T follicular helper cell (primary cell): ENCODE measurements around the gene ICE2.

Source experiments
- DNase-seq: peaks from one replicate; pipeline ENCODE4 v3.0.0-alpha.2; 2020; ENCODE audit warnings: low read depth
- total RNA-seq, 2 experiments: gene quantifications; one replicate each; lab custom pipeline; 2026; lab: John Stamatoyannopoulos, UW

Gene ICE2, protein sequence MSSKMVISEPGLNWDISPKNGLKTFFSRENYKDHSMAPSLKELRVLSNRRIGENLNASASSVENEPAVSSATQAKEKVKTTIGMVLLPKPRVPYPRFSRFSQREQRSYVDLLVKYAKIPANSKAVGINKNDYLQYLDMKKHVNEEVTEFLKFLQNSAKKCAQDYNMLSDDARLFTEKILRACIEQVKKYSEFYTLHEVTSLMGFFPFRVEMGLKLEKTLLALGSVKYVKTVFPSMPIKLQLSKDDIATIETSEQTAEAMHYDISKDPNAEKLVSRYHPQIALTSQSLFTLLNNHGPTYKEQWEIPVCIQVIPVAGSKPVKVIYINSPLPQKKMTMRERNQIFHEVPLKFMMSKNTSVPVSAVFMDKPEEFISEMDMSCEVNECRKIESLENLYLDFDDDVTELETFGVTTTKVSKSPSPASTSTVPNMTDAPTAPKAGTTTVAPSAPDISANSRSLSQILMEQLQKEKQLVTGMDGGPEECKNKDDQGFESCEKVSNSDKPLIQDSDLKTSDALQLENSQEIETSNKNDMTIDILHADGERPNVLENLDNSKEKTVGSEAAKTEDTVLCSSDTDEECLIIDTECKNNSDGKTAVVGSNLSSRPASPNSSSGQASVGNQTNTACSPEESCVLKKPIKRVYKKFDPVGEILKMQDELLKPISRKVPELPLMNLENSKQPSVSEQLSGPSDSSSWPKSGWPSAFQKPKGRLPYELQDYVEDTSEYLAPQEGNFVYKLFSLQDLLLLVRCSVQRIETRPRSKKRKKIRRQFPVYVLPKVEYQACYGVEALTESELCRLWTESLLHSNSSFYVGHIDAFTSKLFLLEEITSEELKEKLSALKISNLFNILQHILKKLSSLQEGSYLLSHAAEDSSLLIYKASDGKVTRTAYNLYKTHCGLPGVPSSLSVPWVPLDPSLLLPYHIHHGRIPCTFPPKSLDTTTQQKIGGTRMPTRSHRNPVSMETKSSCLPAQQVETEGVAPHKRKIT
- total RNA-seq = 92.1 to 99.6 reads per million in 2 experiments

DNA sequence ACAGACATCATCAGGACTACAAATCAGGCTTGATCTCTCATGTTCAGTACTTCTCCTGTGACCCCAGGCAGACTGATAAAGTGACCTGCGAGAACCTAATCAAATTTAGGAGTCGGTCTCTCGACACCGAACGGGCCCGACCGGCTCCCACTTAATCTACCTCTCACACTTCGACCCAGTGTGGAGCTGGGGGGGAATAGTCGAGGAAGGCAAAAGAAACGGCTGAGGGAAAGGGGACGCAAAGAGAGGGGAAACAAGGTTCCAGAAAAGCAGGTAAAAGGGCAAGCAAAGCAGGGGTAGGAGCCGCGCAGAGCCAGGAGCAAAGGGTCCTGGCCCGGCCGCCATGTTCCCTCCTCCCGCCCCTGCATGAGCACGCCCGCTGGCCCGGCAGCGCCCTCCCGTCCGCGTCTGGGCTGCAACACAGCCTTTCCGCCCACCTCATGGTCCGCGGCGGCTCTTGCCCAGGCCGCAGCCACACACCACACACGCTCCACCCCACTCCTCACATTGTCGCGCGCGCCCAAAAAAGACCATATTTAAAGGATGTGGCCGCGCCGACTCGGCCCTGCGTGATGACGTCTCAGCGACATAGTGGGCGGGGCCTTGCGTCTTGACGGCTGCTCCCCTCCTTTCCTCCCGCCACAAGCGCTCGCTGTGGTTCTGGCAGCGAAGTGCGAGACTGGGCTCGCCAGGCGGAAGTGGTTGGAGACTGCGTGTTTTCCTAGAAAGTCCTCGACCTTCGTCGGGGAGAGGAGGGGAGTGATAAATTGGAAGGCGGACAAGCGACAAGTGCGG lies at the start of gene ICE2:
TSS of gene ICE2 (minus strand) at position 577 of the 795 bp plus-strand sequence. CDS start 1,165 bp downstream, outside the sequence.
- peak; percentile 92 for DNase-seq

DNA sequence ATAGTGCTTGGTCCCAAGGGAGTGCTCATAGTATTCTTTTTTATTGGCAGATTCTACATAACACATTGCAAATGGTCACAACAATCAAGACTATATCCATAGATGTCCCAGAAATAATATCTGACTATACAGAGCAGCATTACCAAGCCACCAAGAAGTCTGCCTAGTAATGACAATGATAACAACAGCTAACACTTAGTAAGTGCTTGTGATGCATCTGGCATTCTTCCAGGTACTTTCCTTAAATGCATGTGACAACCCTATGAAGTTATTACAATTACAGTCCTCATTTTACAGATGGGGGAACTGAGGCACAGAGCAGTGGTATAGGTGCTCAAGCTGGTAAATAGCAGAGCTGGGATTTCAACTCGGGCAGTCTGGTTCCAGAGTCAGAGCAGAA lies 49.6 kb upstream of the ICE2 start:
- no peak for DNase-seq

DNA sequence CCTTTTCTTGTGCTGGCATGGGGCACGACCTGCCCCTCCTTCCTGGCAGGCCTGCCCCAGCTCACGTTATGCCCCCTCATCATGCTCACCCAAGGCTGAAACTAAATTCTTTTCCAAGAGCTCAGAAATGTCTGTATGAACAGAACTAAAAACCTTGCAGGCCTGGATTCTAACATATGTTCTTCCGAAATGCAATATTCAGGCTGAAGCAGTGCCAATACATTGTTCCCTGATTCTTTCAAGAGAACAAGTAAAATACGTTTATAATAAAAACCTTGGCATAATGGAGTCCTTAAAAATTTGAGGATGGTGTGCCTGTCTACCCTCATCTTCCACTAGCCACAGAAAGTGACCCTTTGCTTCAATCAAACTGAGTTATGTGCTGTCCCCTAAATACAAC lies 48.5 kb upstream of the ICE2 start:
- DNase-seq = no peak

DNA sequence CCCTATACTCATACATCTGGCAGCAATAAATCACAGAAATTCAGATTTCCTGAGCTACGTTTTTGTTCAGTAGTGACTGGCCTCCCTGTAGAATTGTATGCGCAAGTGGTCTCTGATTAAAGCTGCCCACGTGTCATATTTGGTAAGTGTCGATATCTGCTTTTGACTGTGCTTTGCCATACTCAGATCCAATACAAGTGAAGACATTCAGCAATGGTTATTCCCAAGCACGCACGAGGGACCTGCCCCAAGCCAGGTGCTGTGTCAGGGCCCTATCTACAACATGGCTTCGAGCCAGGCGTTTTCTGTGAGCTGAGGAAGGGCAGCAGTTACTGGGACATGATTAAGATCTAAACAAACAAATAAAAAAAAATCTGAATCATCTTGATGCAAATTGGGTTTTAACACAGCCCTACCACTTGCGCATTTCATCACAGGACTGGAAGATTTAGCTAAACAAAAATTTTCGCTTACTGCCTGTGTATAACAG lies 47.2 kb upstream of the ICE2 start:
- no peak for DNase-seq

DNA sequence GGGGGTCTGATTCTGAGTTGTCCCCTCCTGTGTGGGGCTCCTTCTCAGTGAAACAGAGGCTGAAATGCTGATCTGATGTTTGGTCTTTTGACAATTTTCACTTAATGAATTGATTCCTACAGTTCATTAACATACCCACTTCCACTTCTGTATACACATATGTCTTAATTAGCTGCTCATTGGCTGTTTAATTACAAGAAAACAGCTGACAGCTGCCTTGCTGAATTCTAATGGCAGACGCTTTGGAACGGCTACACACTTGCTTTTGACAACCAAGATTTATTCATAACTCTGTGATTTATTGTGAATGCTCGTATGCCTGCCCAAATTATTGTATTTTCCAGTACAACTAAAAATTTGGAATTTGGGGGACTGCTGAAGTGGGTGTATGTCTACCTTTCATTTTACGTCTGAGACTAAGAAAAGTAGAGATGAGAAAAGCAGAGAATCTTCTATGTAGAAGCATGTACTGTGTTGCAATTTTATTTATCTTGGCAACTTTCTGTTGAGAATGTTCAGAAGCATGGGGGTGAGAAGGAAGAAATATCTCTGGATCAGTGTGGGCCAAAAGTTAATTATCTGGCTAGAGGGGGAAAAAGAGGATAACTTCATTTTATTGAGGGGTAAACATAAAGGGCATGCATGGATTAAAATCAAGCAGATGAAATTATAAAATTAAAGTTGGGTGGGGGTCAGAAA lies 46.5 kb upstream of the ICE2 start:
- DNase-seq = no peak

DNA sequence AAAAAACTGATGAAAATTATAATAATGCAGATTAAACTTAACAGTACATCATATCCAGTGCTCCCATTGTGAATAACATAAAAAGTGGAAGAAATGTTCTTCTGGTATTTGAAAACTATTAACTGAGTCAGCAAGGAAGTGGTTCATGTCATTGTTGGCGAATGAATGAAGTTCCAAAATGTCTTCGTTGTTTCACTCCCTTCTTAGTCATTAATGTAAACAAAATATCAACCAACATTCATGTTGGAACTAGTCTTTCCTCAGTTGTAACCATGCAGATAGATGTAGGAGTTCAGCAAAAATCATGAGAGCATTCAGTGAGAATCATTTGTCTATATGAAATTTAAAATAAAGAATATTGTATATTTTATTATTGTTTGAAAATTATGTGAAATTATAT lies 44.1 kb upstream of the ICE2 start:
- no peak for DNase-seq

DNA sequence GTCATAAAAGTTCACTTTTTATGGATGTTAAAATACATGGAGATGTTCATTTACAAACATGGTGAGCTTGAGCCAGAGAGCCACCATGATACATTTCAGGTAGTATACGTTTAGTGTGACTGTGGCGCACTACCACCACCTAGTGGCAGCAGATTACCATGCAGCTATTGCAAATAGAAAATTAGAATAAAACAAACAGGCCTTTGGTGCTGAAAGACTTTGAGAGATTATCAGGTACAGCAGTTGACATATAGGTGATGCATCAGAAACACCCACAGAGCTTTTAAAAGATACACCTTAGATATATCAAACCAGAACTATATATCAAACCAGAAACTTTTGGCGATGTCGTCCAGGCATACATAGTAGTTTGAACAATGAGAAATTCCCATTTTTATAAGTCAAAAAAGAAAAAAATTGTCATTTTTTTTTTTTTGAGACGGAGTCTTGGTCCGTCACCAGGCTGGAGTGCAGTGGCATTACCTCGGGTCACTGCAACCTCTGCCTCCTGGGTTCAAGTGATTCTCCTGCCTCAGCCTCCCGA lies 42.0 kb upstream of the ICE2 start:
- DNase-seq = peak; percentile 72

DNA sequence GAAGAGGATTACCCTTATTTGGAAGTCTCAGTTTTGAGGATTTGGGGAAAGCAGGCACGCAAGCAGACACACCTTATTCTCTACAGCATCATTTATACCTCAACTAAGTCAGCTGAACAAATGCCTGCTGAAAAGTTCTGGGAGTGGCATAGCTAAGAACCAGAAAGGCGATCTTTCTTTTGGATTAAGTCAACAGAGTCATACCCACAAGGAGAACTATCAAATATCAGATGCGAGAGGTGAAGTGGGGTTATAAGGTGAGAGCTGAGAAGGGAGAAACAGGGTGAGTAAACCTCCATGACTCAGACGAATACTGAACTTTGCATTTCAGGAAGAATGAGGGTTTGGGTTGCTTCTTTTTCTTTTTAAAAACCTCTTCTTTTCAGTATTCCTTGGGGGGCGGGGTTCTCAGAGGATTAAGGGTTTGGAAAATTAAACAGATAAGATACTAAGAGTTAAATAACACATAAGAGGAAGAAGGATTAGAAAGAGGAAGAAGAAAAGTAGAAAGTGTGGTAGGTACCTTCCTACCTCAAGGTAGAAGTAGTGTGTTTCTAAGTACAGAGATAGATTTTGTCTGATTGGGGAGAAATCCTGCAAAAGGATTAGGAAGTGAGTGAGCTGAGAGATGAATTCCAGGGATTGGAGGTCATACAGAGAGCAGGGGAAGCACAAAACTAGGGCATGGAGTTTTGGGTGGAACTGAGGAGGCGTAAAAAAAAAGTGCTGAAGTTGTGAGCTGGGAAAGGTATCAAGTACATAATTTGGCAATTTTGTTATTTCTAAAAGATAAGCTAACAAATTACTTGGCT lies 41.3 kb upstream of the ICE2 start:
- no peak for DNase-seq

DNA sequence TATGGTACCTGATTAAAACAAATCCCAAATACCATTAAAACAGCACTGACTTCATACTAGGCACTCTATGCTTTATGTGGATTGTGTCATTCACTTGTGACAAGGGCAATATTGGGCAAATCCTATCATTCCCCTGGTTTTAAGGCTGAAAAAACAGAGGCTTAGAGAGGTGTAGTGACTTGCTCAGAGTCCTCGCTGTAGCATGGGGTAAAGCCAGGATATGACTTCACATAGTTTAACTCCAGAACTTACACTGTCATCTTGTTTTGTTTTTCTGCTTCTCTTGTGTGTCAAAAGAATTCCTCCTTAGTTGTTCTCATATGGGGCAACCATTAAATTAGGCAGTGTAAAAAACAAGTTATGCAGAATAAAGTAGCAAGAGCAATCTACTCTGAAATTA lies 40.3 kb upstream of the ICE2 start:
- DNase-seq = no peak

DNA sequence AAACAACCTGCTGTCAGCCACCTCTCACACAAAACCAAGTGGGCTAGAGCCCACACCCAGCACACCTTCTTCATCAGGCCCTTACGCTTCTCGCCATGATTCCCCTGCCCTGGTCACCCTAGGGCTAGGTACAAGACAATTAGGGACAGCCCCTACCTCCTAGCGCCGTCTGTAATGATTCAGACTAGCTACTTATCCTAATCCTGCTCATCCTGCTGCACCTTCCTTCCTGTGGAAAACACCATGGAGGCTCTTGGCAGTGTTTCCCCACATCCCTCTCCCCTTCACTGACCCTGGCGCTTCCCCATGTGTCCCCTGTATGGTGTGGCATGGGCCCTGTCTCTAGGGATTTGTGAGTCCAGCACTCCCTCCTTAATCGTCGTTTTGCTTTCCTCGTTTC lies 39.6 kb upstream of the ICE2 start:
- no peak for DNase-seq

DNA sequence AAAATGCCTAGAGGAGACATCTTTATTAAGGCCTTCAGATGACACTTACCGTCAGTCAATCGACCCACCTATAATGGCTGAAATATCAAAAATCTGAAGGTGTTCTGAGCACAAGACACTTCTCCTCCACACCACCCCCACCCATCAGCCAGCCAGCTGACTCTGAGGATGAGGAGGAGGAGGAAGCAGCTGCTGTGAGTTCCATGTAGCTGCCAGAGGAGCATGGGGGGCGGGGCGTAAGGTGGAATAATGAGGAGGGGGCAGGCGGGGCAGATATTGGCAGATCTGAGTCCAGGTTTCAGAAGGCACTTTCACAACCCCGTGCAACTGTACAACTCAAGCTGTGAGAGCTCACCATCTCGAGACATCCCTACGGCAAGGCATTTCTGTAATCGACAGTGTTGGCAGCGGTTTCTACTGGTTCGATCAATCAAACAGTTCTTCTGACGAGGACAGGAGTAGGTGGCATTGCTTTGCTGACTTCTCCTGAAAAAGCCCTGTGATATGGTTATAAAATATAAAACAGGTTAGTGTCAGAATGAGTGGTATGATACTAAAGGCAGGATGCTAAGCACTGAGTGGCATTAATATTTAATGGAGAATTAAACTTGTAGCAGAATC lies 35.4 kb upstream of the ICE2 start:
- DNase-seq = no peak

DNA sequence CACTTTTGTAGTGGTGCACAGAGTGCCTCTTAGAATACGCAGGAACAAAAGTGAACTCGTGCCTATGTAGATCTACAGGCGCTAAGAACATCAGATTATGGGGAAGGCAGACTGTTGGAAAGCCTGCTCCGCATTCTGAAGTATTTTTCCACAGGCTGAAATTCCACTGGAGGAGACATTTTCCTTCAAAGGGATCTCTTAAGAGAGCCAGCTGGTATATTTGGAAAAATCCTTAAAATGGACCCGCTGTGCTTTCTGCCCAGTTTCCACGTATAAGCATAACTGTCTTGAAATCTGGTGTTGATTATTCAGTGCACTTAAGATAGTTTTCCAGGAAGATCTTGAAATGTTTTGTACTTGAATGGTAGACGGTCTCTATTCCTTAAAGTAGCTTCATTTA lies 34.7 kb upstream of the ICE2 start:
- no peak for DNase-seq

DNA sequence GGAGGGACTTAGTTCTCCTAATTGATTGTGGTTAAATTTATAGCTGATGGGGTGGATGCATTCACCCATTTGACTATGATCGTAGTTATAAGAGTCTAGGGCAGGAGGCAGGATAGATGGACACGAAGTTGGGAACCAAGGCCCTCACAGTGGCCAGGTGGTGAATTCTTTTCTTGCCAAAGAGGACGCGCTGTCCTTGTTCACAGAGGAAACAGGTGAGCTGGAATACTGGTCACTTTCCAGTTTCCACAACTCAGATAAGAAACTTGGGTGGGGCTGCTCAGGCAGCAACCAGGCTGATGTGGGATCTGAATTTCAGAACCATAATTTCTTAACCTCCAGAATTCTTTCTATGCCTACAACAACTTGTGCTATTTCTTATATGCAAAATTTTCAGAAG lies 34.0 kb upstream of the ICE2 start:
- DNase-seq = no peak

DNA sequence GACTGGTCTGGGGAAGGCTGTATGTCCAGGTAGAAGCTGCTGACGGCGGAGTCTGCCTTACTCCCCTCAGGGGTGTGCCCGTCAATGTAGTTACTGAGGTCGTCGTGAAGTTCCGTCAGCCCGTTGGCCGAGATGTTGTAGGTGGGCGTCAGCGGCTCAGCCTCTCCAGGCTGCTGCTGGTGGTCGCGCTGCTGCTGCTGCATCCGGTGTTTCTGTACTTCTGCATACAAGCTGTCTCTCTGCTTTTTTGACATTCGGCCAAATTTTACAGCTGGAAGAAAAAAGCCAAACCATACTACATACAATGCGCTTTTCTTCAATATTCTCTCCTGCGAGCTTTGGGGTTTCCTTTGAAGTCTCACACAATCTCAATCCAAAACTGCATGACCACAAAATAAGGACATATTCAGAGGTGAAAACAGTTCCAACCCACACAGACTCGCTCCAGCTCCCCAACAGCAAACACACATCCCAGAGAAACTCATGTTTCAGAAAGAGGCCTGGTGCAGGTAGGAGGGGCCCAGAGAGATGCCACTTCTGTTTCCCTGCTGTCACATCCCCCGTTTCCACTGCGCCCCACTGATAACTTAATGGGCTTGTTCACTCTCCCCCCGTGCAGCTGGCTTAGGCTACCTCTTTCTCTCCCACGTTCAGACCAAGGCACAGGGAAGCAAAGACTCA lies 32.5 kb upstream of the ICE2 start:
- DNase-seq = no peak

DNA sequence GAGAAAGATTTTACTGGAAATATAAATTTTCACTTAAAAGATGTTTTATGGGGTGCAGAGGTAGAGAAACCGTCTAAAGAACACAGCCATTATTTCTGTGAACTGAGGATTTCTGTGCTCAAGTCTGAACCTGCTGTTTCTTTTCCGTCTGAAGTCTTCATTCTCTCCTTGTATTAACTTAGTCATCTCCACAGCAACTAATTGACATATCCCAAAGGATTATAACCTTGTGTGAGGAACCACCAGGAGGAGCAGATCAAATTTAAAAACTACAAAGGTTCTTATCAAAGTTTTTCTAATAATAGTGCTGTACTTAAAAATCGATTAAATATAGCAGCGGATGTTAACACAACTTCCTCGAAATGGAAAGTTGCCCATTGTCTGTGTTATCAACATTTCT lies 31.1 kb upstream of the ICE2 start:
- no peak for DNase-seq

DNA sequence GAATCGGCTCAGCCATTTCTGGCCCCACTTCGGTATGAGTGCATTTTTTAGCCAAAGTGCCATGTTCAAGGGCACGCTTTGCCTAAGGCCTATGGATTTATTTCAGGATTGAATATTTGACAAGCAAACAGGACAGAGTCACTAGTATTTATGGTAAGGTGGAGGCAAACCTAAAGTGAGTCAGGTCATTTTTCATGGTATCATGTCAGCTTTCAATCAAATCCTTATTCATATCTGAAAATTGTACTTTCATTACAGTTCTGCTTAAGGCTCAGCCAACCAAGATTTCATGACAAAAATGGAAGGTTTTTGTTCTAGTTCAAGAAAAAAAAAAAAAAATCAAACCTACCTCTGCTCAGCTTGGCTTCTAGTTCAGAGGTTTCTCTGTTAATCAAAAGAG lies 30.5 kb upstream of the ICE2 start:
- DNase-seq = no peak

DNA sequence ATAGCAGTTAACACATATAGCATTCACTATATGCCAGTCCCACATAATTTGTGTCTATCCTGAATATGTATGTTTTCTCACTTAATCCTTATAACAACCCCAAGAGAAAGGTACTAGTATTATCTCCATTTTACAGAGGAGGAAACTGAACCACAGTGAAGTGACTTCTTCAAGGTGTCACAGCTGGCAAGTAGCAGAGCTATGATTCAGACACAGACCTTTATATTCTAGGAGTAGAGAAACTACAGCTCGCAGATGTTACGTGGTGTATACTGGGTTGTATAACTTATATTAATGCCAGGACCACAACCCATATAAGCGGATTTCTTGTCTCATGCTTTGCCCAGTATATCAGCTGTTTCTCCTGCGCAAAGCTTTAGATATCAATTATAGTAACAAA lies 29.5 kb upstream of the ICE2 start:
- DNase-seq = no peak

DNA sequence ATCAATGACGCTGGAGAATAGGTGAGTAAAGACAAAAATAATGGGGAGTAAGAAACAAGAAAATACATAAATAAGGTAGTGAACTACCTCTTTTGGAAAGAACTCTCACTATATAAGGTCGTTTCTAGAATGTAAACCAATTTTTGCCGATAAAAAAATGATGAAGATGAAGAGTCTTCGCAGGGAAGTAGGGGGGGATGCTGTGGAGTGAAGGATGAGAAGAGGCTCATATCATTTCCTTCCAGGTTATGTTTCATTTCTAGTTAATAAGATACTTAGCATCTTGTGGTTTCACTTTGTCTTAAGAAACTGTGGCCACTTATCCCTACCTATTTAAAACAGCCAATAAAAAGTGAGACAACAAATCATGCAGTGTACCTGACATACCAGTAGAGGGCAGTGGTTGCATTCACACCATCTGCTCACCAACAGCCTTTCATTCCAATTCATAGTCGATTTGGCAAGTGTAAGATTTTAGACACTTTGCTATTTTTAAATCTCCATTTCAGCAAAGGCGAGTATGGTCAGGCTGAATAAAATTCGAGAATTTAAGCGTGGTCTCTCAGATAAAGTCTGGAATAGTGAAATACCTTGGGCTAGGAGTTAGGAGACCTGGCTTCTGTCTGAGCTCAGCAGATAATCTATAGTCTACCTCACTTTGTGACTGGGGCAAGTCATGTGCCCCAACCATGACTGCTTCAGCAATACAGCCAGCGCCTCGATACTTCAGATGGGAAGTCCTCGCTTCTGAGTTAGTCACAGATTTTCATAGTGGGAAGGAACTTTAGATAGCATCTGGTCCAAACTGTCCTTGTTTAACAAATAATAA lies 28.9 kb upstream of the ICE2 start:
- DNase-seq = peak; percentile 29
